Tibial nerve (tissue), 4 donors: ENCODE results near the gene ADIPOQ. TPM values are rescaled to one million over a fixed set of nuclear protein-coding genes. Genes with fewer than 3 reads are reported as not detected.

Experiments
- DNase-seq, 2 donors: peaks; one replicate each; pipeline ENCODE4 v3.0.0-alpha.2; 2019; ENCODE audit warnings: low spot score in 2 of 2
- H3K27ac ChIP-seq, 4 donors: fragments of 200-600 bp; sonication (generic) in 3 of 4; one replicate each; pipeline ENCODE4 v1.5.1; 2017 to 2019; ENCODE audit warnings: mild to moderate bottlenecking in 1 of 4
- H3K27me3 ChIP-seq, 2 donors: fragments of 200-600 bp; sonication (generic) in 1 of 2; one replicate each; pipeline versions ENCODE4 v1.5.1 to v1.6.0; 2017 to 2019
- H3K36me3 ChIP-seq, 3 donors: fragments of 200-600 bp; sonication (generic); one replicate each; pipeline ENCODE4 v1.5.1; 2018 to 2019
- H3K4me1 ChIP-seq, 4 donors: fragments of 200-600 bp; sonication (generic) in 3 of 4; one replicate each; pipeline ENCODE4 v1.5.1; 2017 to 2019
- H3K4me3 ChIP-seq, 4 donors: fragments of 200-600 bp; sonication (generic) in 3 of 4; one replicate each; pipeline ENCODE4 v1.5.1; 2017 to 2019; ENCODE audit warnings: mild to moderate bottlenecking in 1 of 4, moderate library complexity in 1 of 4
- H3K9me3 ChIP-seq, 4 donors: fragments of 200-600 bp; sonication (generic) in 3 of 4; one replicate each; pipeline ENCODE4 v1.5.1; 2017 to 2019
- EP300 ChIP-seq, 2 donors: sonication (generic); formaldehyde crosslinking; IDR thresholded peaks; one replicate each; pipeline ENCODE4 v1.6.1; 2017; ENCODE audit warnings: antibody characterized with exemption in 2 of 2, mild to moderate bottlenecking in 1 of 2
- POLR2A ChIP-seq, 2 donors: fragments of 450-650 bp; IDR thresholded peaks; one replicate each; pipeline ENCODE4 v1.6.1; 2017; ENCODE audit warnings: antibody characterized with exemption in 2 of 2, mild to moderate bottlenecking in 2 of 2, moderate library complexity in 2 of 2
- WGBS, 2 donors: methylation state at CpG; one replicate each; pipeline ENCODE4 v1.1.5; 2018; 5-methylcytosine and 5-hydroxymethylcytosine counted together
- total RNA-seq, 4 donors: library from RNA; depleted of rRNA; stranded (reverse); fragments of >200 nt; gene quantifications; one replicate each; pipeline ENCODE4 v1.1.0, GENCODE V29; 2016
- TF ChIP-seq, protein P1 (sequence below), 5 experiments: fragments of 200-600 bp in 3 of 5; fragments of 450-650 bp in 2 of 5; sonication (generic) in 3 of 5; IDR thresholded peaks; one replicate each; pipeline ENCODE4 v1.5.1; 2016 to 2019; ENCODE audit warnings: antibody characterized with exemption in 5 of 5, mild to moderate bottlenecking in 3 of 5, moderate library complexity in 2 of 5

The ADIPOQ gene
- total RNA-seq, 4 donors from 2014 or later: 70.8 to 213 (median 172) TPM

DNA sequence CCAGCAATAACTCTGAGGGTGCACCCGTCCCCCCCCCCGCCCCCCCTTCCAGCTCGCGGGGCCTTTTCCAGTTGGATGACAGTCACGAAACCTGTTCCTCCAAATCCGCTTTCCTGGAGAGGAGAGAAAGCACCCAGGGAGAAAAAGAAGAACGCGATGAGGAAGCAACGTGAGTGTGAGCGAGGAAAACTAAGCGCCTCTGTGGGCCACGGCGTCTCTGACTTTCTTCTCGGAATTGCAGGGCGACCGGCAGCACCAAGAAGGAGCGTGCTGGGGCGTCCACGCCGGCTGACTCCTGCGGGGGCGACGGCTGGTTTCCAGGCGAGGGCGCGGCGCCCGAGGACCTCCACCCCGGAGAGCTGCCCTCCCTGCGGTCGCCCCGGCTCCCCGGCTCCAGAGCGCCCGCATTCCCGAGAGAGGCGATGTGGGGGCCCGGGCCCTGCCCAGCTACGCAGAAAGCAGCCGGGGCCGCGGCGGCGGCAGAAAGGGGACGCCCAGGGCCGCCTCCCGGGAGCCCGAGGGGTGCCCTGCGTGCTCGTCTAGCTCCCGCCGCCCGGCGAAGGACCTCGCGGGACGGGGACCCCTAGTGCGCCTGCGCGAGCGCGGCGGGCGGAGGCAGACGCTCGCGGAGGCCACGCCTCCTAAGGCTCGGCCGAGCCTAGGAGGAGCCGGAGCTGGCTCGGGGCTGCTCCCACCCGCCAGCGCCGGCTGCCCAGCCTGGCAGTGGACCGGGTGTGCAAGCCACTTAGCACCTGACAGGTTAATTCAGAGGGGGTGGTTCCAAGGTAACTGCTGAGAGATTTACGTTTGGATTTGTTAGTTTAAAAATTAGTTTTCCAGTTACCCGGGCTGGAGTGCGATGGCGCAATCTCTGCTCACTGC is 15.3 kb upstream of the ADIPOQ start:
- peaks cover 0 to 39% (median 14%) of the 10 kb centered on the region in 4 donors for H3K4me1 ChIP-seq

DNA sequence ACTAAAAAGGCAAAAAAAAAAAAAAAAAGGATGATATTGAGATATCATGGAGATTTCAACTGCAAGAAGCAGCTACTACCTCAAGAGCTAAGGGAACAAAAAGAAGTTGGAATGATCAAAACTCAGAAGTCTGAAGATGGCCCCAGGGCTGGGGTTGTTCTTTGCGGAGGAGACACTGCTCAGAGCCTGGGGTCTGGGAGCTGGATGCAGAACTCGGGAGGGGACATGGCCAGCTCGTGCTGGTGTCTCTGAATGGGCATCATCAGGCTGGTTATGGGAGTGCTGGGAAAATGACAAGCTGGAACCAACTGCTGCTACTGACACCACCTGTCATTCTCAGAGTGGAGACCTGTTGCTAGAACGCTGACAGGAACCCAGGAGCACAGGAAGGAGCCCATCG is 14.2 kb upstream of the ADIPOQ start:
- no peak for DNase-seq
- Histone ChIP-seq H3K36me3 (no peaks in the 10 kb centered on the region), H3K4me1 (peaks cover 0 to 39% (median 14%) of the 10 kb centered on the region in 4 donors), H3K4me3 (no peak overlapping the region), H3K27me3 (peaks cover 2 to 71% of the 10 kb centered on the region in 2 donors), H3K27ac (no peak overlapping the region), H3K9me3 (no peaks in the 10 kb centered on the region)
- TF ChIP-seq EP300 (IDR thresholded peaks at IDR 0.05): no peak
- TF ChIP-seq, protein P1, sequence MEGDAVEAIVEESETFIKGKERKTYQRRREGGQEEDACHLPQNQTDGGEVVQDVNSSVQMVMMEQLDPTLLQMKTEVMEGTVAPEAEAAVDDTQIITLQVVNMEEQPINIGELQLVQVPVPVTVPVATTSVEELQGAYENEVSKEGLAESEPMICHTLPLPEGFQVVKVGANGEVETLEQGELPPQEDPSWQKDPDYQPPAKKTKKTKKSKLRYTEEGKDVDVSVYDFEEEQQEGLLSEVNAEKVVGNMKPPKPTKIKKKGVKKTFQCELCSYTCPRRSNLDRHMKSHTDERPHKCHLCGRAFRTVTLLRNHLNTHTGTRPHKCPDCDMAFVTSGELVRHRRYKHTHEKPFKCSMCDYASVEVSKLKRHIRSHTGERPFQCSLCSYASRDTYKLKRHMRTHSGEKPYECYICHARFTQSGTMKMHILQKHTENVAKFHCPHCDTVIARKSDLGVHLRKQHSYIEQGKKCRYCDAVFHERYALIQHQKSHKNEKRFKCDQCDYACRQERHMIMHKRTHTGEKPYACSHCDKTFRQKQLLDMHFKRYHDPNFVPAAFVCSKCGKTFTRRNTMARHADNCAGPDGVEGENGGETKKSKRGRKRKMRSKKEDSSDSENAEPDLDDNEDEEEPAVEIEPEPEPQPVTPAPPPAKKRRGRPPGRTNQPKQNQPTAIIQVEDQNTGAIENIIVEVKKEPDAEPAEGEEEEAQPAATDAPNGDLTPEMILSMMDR (IDR thresholded peaks at IDR 0.05): no peak
- no peak for TF ChIP-seq POLR2A (IDR thresholded peaks at IDR 0.05)
- 16 to 23% methylated on average over 5 of the region's 5 CpGs for WGBS, 2 donors

More for the DNA sequence above, 15.3 kb upstream of the ADIPOQ start:
- Histone ChIP-seq H3K9me3 (no peaks in the 10 kb centered on the region), H3K4me3 (peak overlapping the region; percentile 39 to 83 (median 80)), H3K27me3 (peaks cover 2 to 65% of the 10 kb centered on the region in 2 donors), H3K27ac (peak overlapping the region in 3 of 4 donors; percentile 64 to 73 (median 67)), H3K36me3 (no peaks in the 10 kb centered on the region)
- TF ChIP-seq POLR2A (IDR thresholded peaks at IDR 0.05) (peak; percentile 32 to 57), EP300 (IDR thresholded peaks at IDR 0.05) (peak in 1 of 2 donors; percentile 24)
- TF ChIP-seq, protein P1 (IDR thresholded peaks at IDR 0.05): peak in 1 of 5 experiments; percentile 18
- DNase-seq: peak; percentile 42 to 52
- 2% methylated on average over 56 to 71 of the region's 80 CpGs for WGBS, 2 donors

DNA sequence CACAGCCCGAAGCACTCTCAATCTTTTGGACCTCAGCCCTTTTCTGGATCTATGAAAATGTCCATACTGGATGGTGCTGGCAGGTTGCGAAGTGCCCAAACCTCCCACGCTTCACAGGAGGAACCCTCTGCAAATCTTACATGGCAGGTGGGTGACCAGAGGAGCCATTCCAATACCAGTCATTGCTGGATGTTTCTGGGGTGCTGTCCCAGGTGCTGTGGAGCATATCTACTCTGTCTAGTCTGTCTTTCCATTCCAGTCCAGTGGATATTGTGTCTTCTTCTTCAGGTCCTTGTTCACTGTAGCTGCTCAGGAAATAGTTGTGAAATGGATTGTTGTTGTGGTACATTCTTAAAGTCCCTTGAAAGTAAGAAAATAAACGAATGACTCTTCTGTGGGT is 10.7 kb upstream of the ADIPOQ start:
- 72 to 73% methylated on average over 4 of the region's 4 CpGs for WGBS, 2 donors
- Histone ChIP-seq H3K27ac (no peak overlapping the region), H3K36me3 (no peaks in the 10 kb centered on the region), H3K4me3 (no peak overlapping the region), H3K4me1 (peaks cover 0 to 21% (median 2%) of the 10 kb centered on the region in 4 donors), H3K9me3 (no peaks in the 10 kb centered on the region), H3K27me3 (peaks cover 2 to 49% of the 10 kb centered on the region in 2 donors)
- no peak for DNase-seq
- TF ChIP-seq EP300 (IDR thresholded peaks at IDR 0.05): no peak
- TF ChIP-seq POLR2A (IDR thresholded peaks at IDR 0.05): no peak
- TF ChIP-seq, protein P1 (IDR thresholded peaks at IDR 0.05): no peak

DNA sequence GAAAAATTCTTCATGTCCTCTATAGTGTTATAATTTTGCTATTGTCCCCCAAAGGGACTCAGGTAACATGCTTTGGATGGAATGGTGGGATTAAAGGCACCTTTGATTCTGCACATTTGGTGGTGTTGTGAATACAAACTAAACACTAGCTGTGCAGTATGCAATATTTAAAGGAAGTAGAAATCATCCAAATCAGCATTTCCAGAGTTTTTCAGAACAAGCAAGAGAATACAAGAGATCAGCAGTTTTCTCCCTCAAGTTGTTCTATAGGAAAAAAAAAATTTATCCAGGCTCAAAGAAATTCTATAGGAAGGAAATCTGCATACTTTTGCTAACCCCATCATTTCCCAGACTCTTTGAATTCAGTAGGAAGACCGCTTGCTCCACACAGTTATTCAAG is 10.2 kb upstream of the ADIPOQ start:
- no peak overlapping the region for H3K27ac ChIP-seq
- H3K36me3 ChIP-seq: no peaks in the 10 kb centered on the region
- no peak for TF ChIP-seq EP300 (IDR thresholded peaks at IDR 0.05)
- TF ChIP-seq POLR2A (IDR thresholded peaks at IDR 0.05): no peak
- H3K9me3 ChIP-seq: no peaks in the 10 kb centered on the region
- H3K4me1 ChIP-seq: peaks cover 0 to 18% (median 0%) of the 10 kb centered on the region in 4 donors
- H3K27me3 ChIP-seq: peaks cover 2 to 49% of the 10 kb centered on the region in 2 donors
- no peak overlapping the region for H3K4me3 ChIP-seq
- DNase-seq: no peak
- 72 to 84% methylated on average over 1 of the region's 1 CpG for WGBS, 2 donors

DNA sequence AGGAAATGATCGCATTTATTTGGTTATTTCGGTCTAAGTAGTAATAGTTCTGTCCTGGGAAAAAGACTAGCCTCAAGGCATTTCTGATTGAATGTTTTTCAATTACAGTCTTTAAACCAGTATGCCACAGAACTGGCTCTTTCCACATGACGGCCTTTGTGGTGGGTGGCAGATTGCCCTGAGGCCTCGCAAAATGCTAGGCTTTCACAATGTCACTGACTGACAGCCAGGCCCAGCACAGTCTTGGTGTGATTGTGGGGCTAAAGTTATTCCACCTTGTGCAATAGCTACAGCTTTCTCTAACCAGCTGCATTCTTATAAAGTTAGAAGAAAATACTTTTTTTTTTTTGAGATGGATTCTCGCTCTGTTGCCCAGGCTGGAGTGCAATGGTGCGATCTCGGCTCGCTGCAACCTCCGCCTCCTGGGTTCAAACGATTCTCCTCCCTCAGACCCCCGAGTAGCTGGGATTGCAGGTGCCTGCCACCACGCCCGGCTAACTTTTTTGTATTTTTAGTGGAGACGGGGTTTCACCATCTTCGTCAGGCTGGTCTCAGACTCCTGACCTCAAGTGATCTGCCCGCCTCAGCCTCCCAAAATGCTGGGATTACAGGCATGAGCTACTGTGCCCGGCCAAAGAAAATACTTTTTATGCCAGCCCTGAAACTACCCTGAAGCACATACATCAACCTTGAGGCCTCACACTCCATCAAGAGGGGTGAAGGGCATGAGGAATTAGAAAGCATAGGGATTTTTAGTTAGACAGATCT is 2.5 kb upstream of the ADIPOQ start:
- DNase-seq: no peak
- Histone ChIP-seq H3K36me3 (no peaks in the 10 kb centered on the region), H3K27me3 (peaks cover 0 to 5% of the 10 kb centered on the region in 2 donors), H3K9me3 (no peaks in the 10 kb centered on the region), H3K27ac (no peak overlapping the region), H3K4me1 (no peaks in the 10 kb centered on the region), H3K4me3 (no peak overlapping the region)
- TF ChIP-seq EP300 (IDR thresholded peaks at IDR 0.05): no peak
- TF ChIP-seq, protein P1 (IDR thresholded peaks at IDR 0.05): no peak
- TF ChIP-seq POLR2A (IDR thresholded peaks at IDR 0.05): no peak
- WGBS, 2 donors: 78 to 79% methylated on average over 17 of the region's 17 CpGs
